ENCODE measurements around the gene GPR39. TPM values are rescaled to one million over a fixed set of nuclear protein-coding genes. Genes with fewer than 3 reads are reported as not detected.
"Not testable (repeated sequence)": the region's sequence is repeated elsewhere in the genome, so short reads cannot be mapped to it uniquely, and the experiment has no call there.

Gene GPR39
- total and polyA plus RNA-seq, 7 experiments from 2014 or later = not detected

- Mint-ChIP-seq H3K4me3 (no peak overlapping the region), H3K9me3 (peaks cover 0 to 10% (median 0%) of the 10 kb centered on the region in 11 donors), H3K36me3 (peaks cover 0 to 4% (median 0%) of the 10 kb centered on the region in 5 donors), H3K27ac (no peak overlapping the region), H3K27me3 (peaks cover 0 to 9% (median 0%) of the 10 kb centered on the region in 5 donors), H3K4me1 (no peaks in the 10 kb centered on the region)
- ChIA-PET CTCF (no interaction called here), POLR2A (no interaction called here)
- intact Hi-C loops (cut with micrococcal nuclease) = no loop called here
- Histone ChIP-seq H3K27me3 (ENCODE audit: control insufficient read depth in 2 of 2, insufficient read depth in 2 of 2, low read length in 2 of 2) (no peaks in the 10 kb centered on the region), H3K36me3 (ENCODE audit: control insufficient read depth in 2 of 3, insufficient read depth in 3 of 3, low read length in 3 of 3) (no peaks in the 10 kb centered on the region), H3K9me3 (ENCODE audit: control insufficient read depth in 2 of 3, low read length in 3 of 3) (no peaks in the 10 kb centered on the region), H3K4me3 (ENCODE audit: low read length) (no peak overlapping the region), H3K27ac (ENCODE audit: low read depth, low read length) (no peak overlapping the region), H3K4me1 (ENCODE audit: control insufficient read depth in 2 of 2, insufficient read depth in 2 of 2, low read length in 2 of 2) (no peaks in the 10 kb centered on the region)
- ATAC-seq = no peak
- DNase-seq = no peak
Measured at GRCh38 chr2:132521341-132521740, 104.7 kb downstream of the GPR39 start.

GRCh38 chr2:132522901-132523300 is 106.3 kb downstream of the GPR39 start:
- no peaks in the 10 kb centered on the region for H3K4me1 Mint-ChIP-seq
- intact Hi-C loops (cut with micrococcal nuclease) = no loop called here
- Histone ChIP-seq H3K36me3 (ENCODE audit: control insufficient read depth in 2 of 3, insufficient read depth in 3 of 3, low read length in 3 of 3) (no peaks in the 10 kb centered on the region), H3K27ac (ENCODE audit: low read depth, low read length) (no peak overlapping the region), H3K27me3 (ENCODE audit: control insufficient read depth in 2 of 2, insufficient read depth in 2 of 2, low read length in 2 of 2) (no peaks in the 10 kb centered on the region), H3K4me1 (ENCODE audit: control insufficient read depth in 2 of 2, insufficient read depth in 2 of 2, low read length in 2 of 2) (no peaks in the 10 kb centered on the region), H3K4me3 (ENCODE audit: low read length) (no peak overlapping the region), H3K9me3 (ENCODE audit: control insufficient read depth in 2 of 3, low read length in 3 of 3) (no peaks in the 10 kb centered on the region)
- ChIA-PET CTCF (no interaction called here), POLR2A (no interaction called here)
- DNase-seq (no peak), ATAC-seq (no peak)
- peaks cover 0 to 4% (median 0%) of the 10 kb centered on the region in 5 donors for H3K36me3 Mint-ChIP-seq
- peaks cover 0 to 10% (median 2%) of the 10 kb centered on the region in 11 donors for H3K9me3 Mint-ChIP-seq
- no peak overlapping the region for H3K4me3 Mint-ChIP-seq
- peaks cover 0 to 6% (median 0%) of the 10 kb centered on the region in 5 donors for H3K27me3 Mint-ChIP-seq
- H3K27ac Mint-ChIP-seq = no peak overlapping the region

- CTCF ChIA-PET; H3K4me3 Mint-ChIP-seq; H3K36me3 ChIP-seq (ENCODE audit: control insufficient read depth in 2 of 3, insufficient read depth in 3 of 3, low read length in 3 of 3); DNase-seq; H3K27me3 ChIP-seq (ENCODE audit: control insufficient read depth in 2 of 2, insufficient read depth in 2 of 2, low read length in 2 of 2); POLR2A ChIA-PET; H3K9me3 ChIP-seq (ENCODE audit: control insufficient read depth in 2 of 3, low read length in 3 of 3); H3K4me3 ChIP-seq (ENCODE audit: low read length); H3K27me3 Mint-ChIP-seq; H3K4me1 ChIP-seq (ENCODE audit: control insufficient read depth in 2 of 2, insufficient read depth in 2 of 2, low read length in 2 of 2); H3K27ac Mint-ChIP-seq; H3K4me1 Mint-ChIP-seq; H3K36me3 Mint-ChIP-seq; ATAC-seq; intact Hi-C loops (cut with micrococcal nuclease); H3K27ac ChIP-seq (ENCODE audit: low read depth, low read length): not testable (repeated sequence)
- H3K9me3 Mint-ChIP-seq = peaks cover 0 to 39% (median 10%) of the 10 kb centered on the region in 11 donors
Measured at GRCh38 chr2:132537061-132537460, 120.5 kb downstream of the GPR39 start.

GRCh38 chr2:132538331-132538855 is 121.8 kb downstream of the GPR39 start:
- Histone ChIP-seq H3K4me1 (ENCODE audit: control insufficient read depth in 2 of 2, insufficient read depth in 2 of 2, low read length in 2 of 2) (no peaks in the 10 kb centered on the region), H3K27ac (ENCODE audit: low read depth, low read length) (no peak overlapping the region), H3K4me3 (ENCODE audit: low read length) (no peak overlapping the region), H3K36me3 (ENCODE audit: control insufficient read depth in 2 of 3, insufficient read depth in 3 of 3, low read length in 3 of 3) (no peaks in the 10 kb centered on the region), H3K9me3 (ENCODE audit: control insufficient read depth in 2 of 3, low read length in 3 of 3) (no peaks in the 10 kb centered on the region), H3K27me3 (ENCODE audit: control insufficient read depth in 2 of 2, insufficient read depth in 2 of 2, low read length in 2 of 2) (no peaks in the 10 kb centered on the region)
- Mint-ChIP-seq H3K27ac (no peak overlapping the region), H3K27me3 (peaks cover 0 to 6% (median 0%) of the 10 kb centered on the region in 5 donors), H3K4me1 (no peaks in the 10 kb centered on the region), H3K4me3 (no peak overlapping the region), H3K36me3 (no peaks in the 10 kb centered on the region), H3K9me3 (peaks cover 1 to 32% (median 10%) of the 10 kb centered on the region in 11 donors)
- DNase-seq = no peak
- intact Hi-C loops (cut with micrococcal nuclease) = no loop called here
- CTCF ChIA-PET = no interaction called here
- POLR2A ChIA-PET = no interaction called here
- no peak for ATAC-seq

- Histone ChIP-seq H3K27me3 (ENCODE audit: control insufficient read depth in 2 of 2, insufficient read depth in 2 of 2, low read length in 2 of 2) (no peaks in the 10 kb centered on the region), H3K4me1 (ENCODE audit: control insufficient read depth in 2 of 2, insufficient read depth in 2 of 2, low read length in 2 of 2) (no peaks in the 10 kb centered on the region), H3K9me3 (ENCODE audit: control insufficient read depth in 2 of 3, low read length in 3 of 3) (no peaks in the 10 kb centered on the region), H3K36me3 (ENCODE audit: control insufficient read depth in 2 of 3, insufficient read depth in 3 of 3, low read length in 3 of 3) (no peaks in the 10 kb centered on the region), H3K4me3 (ENCODE audit: low read length) (no peak overlapping the region), H3K27ac (ENCODE audit: low read depth, low read length) (no peak overlapping the region)
- intact Hi-C loops (cut with micrococcal nuclease) = loop anchor here in 1 of 2 donors (10.0 kb wide), 1 partner anchor 1305 kb away; no protein-coding TSS in a partner anchor
- Mint-ChIP-seq H3K4me3 (no peak overlapping the region), H3K4me1 (no peaks in the 10 kb centered on the region), H3K27me3 (peaks cover 0 to 6% (median 0%) of the 10 kb centered on the region in 5 donors), H3K27ac (no peak overlapping the region), H3K9me3 (peaks cover 4 to 27% (median 12%) of the 10 kb centered on the region in 11 donors), H3K36me3 (no peaks in the 10 kb centered on the region)
- DNase-seq (no peak), ATAC-seq (no peak)
- ChIA-PET CTCF (no interaction called here), POLR2A (no interaction called here)
Measured at GRCh38 chr2:132540166-132540565, 123.6 kb downstream of the GPR39 start.

- no peaks in the 10 kb centered on the region for H3K36me3 Mint-ChIP-seq
- no peaks in the 10 kb centered on the region for H3K9me3 ChIP-seq (ENCODE audit: control insufficient read depth in 2 of 3, low read length in 3 of 3)
- DNase-seq (no peak), ATAC-seq (no peak)
- H3K27me3 Mint-ChIP-seq = peaks cover 0 to 6% (median 0%) of the 10 kb centered on the region in 5 donors
- intact Hi-C loops (cut with micrococcal nuclease) = loop anchor here in 1 of 2 donors (10.0 kb wide), 1 partner anchor 1302 kb away; no protein-coding TSS in a partner anchor
- H3K4me1 Mint-ChIP-seq = no peaks in the 10 kb centered on the region
- POLR2A ChIA-PET = no interaction called here
- H3K27ac ChIP-seq (ENCODE audit: low read depth, low read length) = no peak overlapping the region
- no peak overlapping the region for H3K4me3 ChIP-seq (ENCODE audit: low read length)
- H3K9me3 Mint-ChIP-seq = peaks cover 0 to 12% (median 6%) of the 10 kb centered on the region in 11 donors
- H3K4me3 Mint-ChIP-seq = no peak overlapping the region
- CTCF ChIA-PET = no interaction called here
- no peaks in the 10 kb centered on the region for H3K27me3 ChIP-seq (ENCODE audit: control insufficient read depth in 2 of 2, insufficient read depth in 2 of 2, low read length in 2 of 2)
- no peaks in the 10 kb centered on the region for H3K36me3 ChIP-seq (ENCODE audit: control insufficient read depth in 2 of 3, insufficient read depth in 3 of 3, low read length in 3 of 3)
- no peaks in the 10 kb centered on the region for H3K4me1 ChIP-seq (ENCODE audit: control insufficient read depth in 2 of 2, insufficient read depth in 2 of 2, low read length in 2 of 2)
- no peak overlapping the region for H3K27ac Mint-ChIP-seq
Measured at GRCh38 chr2:132542953-132543569, 126.5 kb downstream of the GPR39 start.
